Measurements from ENCODE around the gene GOLGA6L2.

DNA sequence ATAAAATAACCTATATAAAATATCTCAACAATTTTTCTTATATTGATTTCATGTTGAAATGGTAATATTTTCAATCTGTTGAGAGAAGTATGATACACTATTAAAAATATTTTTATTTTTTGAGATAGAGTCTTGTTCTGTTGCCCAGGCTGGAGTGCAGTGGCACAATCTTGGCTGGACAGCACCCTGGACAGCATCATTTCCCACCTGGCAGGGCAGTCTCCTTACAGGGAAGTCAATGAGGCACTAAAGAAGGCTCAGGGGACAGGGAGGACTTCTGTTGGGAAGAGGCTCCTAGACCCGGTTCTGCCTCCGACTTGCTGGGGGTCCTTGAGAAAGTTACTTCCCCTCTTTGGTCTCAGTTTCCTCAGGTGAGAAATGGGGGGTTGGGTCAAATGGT is 9.4 kb downstream of the GOLGA6L2 start:
- TF ChIP-seq, protein P1, sequence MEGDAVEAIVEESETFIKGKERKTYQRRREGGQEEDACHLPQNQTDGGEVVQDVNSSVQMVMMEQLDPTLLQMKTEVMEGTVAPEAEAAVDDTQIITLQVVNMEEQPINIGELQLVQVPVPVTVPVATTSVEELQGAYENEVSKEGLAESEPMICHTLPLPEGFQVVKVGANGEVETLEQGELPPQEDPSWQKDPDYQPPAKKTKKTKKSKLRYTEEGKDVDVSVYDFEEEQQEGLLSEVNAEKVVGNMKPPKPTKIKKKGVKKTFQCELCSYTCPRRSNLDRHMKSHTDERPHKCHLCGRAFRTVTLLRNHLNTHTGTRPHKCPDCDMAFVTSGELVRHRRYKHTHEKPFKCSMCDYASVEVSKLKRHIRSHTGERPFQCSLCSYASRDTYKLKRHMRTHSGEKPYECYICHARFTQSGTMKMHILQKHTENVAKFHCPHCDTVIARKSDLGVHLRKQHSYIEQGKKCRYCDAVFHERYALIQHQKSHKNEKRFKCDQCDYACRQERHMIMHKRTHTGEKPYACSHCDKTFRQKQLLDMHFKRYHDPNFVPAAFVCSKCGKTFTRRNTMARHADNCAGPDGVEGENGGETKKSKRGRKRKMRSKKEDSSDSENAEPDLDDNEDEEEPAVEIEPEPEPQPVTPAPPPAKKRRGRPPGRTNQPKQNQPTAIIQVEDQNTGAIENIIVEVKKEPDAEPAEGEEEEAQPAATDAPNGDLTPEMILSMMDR (IDR thresholded peaks at IDR 0.05; ENCODE audit: low read depth, low read length): no peak
- TF ChIP-seq POLR2A (IDR thresholded peaks at IDR 0.05; ENCODE audit: extremely low read depth, insufficient read length) (no peak), MYC (IDR thresholded peaks at IDR 0.05; ENCODE audit: low read depth, low read length) (no peak)
- TF ChIP-seq, protein P2, sequence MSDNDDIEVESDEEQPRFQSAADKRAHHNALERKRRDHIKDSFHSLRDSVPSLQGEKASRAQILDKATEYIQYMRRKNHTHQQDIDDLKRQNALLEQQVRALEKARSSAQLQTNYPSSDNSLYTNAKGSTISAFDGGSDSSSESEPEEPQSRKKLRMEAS (IDR thresholded peaks at IDR 0.05; ENCODE audit: low read depth, low read length): no peak

Data from NB4 (cell line).